H1 (cell line): ENCODE measurements around the gene POU2F1. TPM values are rescaled to one million over a fixed set of nuclear protein-coding genes. Genes with fewer than 3 reads are reported as not detected.
A peak's percentile ranks its signal among the peaks of the same experiment; 100 is the strongest.

Experiments used
- CTCF ChIA-PET: fragments of 300-600 bp; sonication (Branson Sonifier 250); formaldehyde crosslinking; loops from one replicate; lab custom pipeline; 2021; ENCODE audit not compliant: partially characterized antibody; lab: Charles Lee
- POLR2A ChIA-PET: fragments of 300-600 bp; sonication (Branson Sonifier 250); formaldehyde crosslinking; loops from one replicate; lab custom pipeline; 2021; ENCODE audit warnings: inconsistent platforms; ENCODE audit not compliant: partially characterized antibody; lab: Charles Lee
- DNase-seq, 2 experiments: peaks; one replicate each; pipeline versions ENCODE4 v3.0.0 to v3.0.0-alpha.2; 2010 to 2022; ENCODE audit warnings: low spot score in 2 of 2, low read depth in 1 of 2, mixed read lengths in 1 of 2
- FAIRE-seq: peaks from 2 replicates; lab custom pipeline; 2011; peaks lifted over from hg19 to GRCh38; lab: Jason Lieb, UNC
- H2AFZ ChIP-seq: 2 replicates; pipeline ENCODE4 v1.8.1; 2012; ENCODE audit warnings: low read length, inconsistent platforms
- H2AK5ac ChIP-seq: 2 replicates; pipeline ENCODE4 v1.6.1; 2013; ENCODE audit warnings: low read depth, low read length
- H2BK120ac ChIP-seq: replicated peaks from 2 replicates; pipeline ENCODE3; 2013; ENCODE audit warnings: low read depth, low read length, inconsistent platforms
- H2BK12ac ChIP-seq: 2 replicates; pipeline ENCODE4 v1.6.1; 2013; ENCODE audit warnings: low read depth, low read length
- H2BK15ac ChIP-seq: 2 replicates; pipeline ENCODE4 v1.6.1; 2013; ENCODE audit warnings: low read length
- H2BK20ac ChIP-seq: 2 replicates; pipeline ENCODE4 v1.6.1; 2013; ENCODE audit warnings: low read length
- H2BK5ac ChIP-seq: 2 replicates; pipeline ENCODE4 v1.6.1; 2013; ENCODE audit warnings: low read depth, low read length
- H3K14ac ChIP-seq: 2 replicates; pipeline ENCODE4 v1.6.1; 2013; ENCODE audit warnings: inconsistent platforms; ENCODE audit not compliant: insufficient read length
- H3K18ac ChIP-seq: 2 replicates; pipeline ENCODE4 v1.6.1; 2013; ENCODE audit warnings: low read length; ENCODE audit errors: extremely low read depth
- H3K23ac ChIP-seq: 2 replicates; pipeline ENCODE4 v1.6.1; 2013; ENCODE audit warnings: inconsistent platforms; ENCODE audit not compliant: insufficient read length
- H3K23me2 ChIP-seq: 2 replicates; pipeline ENCODE4 v1.6.1; 2013; ENCODE audit warnings: low read depth, low read length
- H3K27ac ChIP-seq: 2 replicates; pipeline ENCODE4 v1.6.1; 2011; ENCODE audit warnings: low read depth, low read length, inconsistent platforms
- H3K27me3 ChIP-seq, 4 experiments: replicated peaks in 1 of 4; 1 replicate in 1 of 4; 2 replicates in 3 of 4; pipeline versions ENCODE4 v1.6.1 to v1.8.1; 2011 to 2013; ENCODE audit warnings: low read length in 3 of 4, mild to moderate bottlenecking in 3 of 4, inconsistent platforms in 2 of 4, mixed read lengths in 2 of 4, moderate library complexity in 1 of 4; ENCODE audit not compliant: control insufficient read depth in 3 of 4, insufficient read depth in 3 of 4; ENCODE audit errors: extremely low read depth in 1 of 4
- H3K36me3 ChIP-seq, 4 experiments: 2 replicates each; pipeline versions ENCODE4 v1.6.1 to v1.8.1; 2011 to 2013; ENCODE audit warnings: mild to moderate bottlenecking in 4 of 4, low read length in 3 of 4, moderate library complexity in 2 of 4, control low read depth in 1 of 4, inconsistent platforms in 1 of 4; ENCODE audit not compliant: insufficient read depth in 4 of 4, control insufficient read depth in 2 of 4
- H3K4ac ChIP-seq: replicated peaks from 2 replicates; pipeline ENCODE3; 2013; ENCODE audit warnings: low read length, low read depth, mixed read lengths, inconsistent platforms; ENCODE audit not compliant: insufficient read length
- H3K4me1 ChIP-seq, 4 experiments: replicated peaks in 1 of 4; 1 replicate in 1 of 4; 2 replicates in 3 of 4; pipeline versions ENCODE4 v1.6.1 to v1.8.1; 2011 to 2013; ENCODE audit warnings: low read length in 3 of 4, inconsistent platforms in 2 of 4, mixed read lengths in 1 of 4; ENCODE audit not compliant: insufficient read depth in 4 of 4, control insufficient read depth in 3 of 4
- H3K4me2 ChIP-seq, 2 experiments: 2 replicates each; pipeline versions ENCODE4 v1.6.1 to v1.8.1; 2011 to 2013; ENCODE audit warnings: low read depth in 2 of 2, low read length in 2 of 2, control low read depth in 1 of 2, inconsistent platforms in 1 of 2, mild to moderate bottlenecking in 1 of 2; ENCODE audit not compliant: insufficient read depth in 1 of 2
- H3K4me3 ChIP-seq, 4 experiments: fragments of 200-600, 300-600 bp in 1 of 4; sonication (generic), shearing (Covaris generic), sonication (Bioruptor Twin) in 1 of 4; 2 replicates each; pipeline versions ENCODE4 v1.5.1 to v1.8.1; 2011 to 2016; ENCODE audit warnings: low read length in 4 of 4, low read depth in 3 of 4, control low read depth in 2 of 4, inconsistent platforms in 2 of 4, mild to moderate bottlenecking in 2 of 4, mixed read lengths in 1 of 4, moderate library complexity in 1 of 4; ENCODE audit not compliant: insufficient read depth in 2 of 4; ENCODE audit errors: extremely low read depth in 1 of 4
- H3K56ac ChIP-seq: replicated peaks from 2 replicates; pipeline ENCODE3; 2013; ENCODE audit warnings: low read depth, mild to moderate bottlenecking, mixed read lengths, low read length, inconsistent platforms; ENCODE audit not compliant: insufficient read length
- H3K79me1 ChIP-seq: 2 replicates; pipeline ENCODE4 v1.6.1; 2013; ENCODE audit warnings: low read depth, low read length, control low read depth
- H3K79me2 ChIP-seq, 2 experiments: 2 replicates each; pipeline versions ENCODE4 v1.6.1 to v1.8.1; 2012 to 2013; ENCODE audit warnings: low read length in 2 of 2, mild to moderate bottlenecking in 2 of 2, inconsistent platforms in 1 of 2; ENCODE audit not compliant: insufficient read depth in 2 of 2, control insufficient read depth in 1 of 2
- H3K9ac ChIP-seq, 4 experiments: replicated peaks in 1 of 4; 1 replicate in 1 of 4; 2 replicates in 3 of 4; pipeline versions ENCODE4 v1.6.1 to v1.8.1; 2011 to 2013; ENCODE audit warnings: low read depth in 3 of 4, low read length in 3 of 4, control low read depth in 2 of 4, mild to moderate bottlenecking in 2 of 4, moderate library complexity in 2 of 4, inconsistent platforms in 1 of 4; ENCODE audit errors: extremely low read depth in 1 of 4
- H3K9me3 ChIP-seq, 2 experiments: 2 replicates each; pipeline versions ENCODE4 v1.6.1 to v1.8.1; 2012 to 2013; ENCODE audit warnings: mild to moderate bottlenecking in 2 of 2, moderate library complexity in 2 of 2, control low read depth in 1 of 2, inconsistent platforms in 1 of 2, low read depth in 1 of 2, low read length in 1 of 2, mixed read lengths in 1 of 2; ENCODE audit not compliant: insufficient read depth in 2 of 2
- H4K20me1 ChIP-seq, 2 experiments: replicated peaks in 1 of 2; 2 replicates each; pipeline versions ENCODE3 to v1.8.1; 2011 to 2013; ENCODE audit warnings: inconsistent platforms in 2 of 2, low read length in 2 of 2, mild to moderate bottlenecking in 1 of 2; ENCODE audit not compliant: insufficient read depth in 2 of 2, control insufficient read depth in 1 of 2
- H4K5ac ChIP-seq: 2 replicates; pipeline ENCODE4 v1.6.1; 2013; ENCODE audit warnings: low read length, low read depth, mixed read lengths, inconsistent platforms; ENCODE audit not compliant: insufficient read length
- H4K8ac ChIP-seq: 2 replicates; pipeline ENCODE4 v1.8.0; 2013; ENCODE audit warnings: mild to moderate bottlenecking, moderate library complexity, low read length, inconsistent platforms; ENCODE audit not compliant: insufficient read depth; ENCODE audit errors: extremely low read depth
- H4K91ac ChIP-seq: replicated peaks from 2 replicates; pipeline ENCODE3; 2013; ENCODE audit warnings: low read length, mixed read lengths, inconsistent platforms; ENCODE audit not compliant: insufficient read length
- ATF3 ChIP-seq: IDR thresholded peaks from 2 replicates; pipeline ENCODE4 v1.6.1; 2011; ENCODE audit warnings: low read depth, mild to moderate bottlenecking, low read length; ENCODE audit not compliant: insufficient read depth
- CBX8 ChIP-seq: fragments of 300-800, 300-1000 bp; sonication (generic); IDR thresholded peaks from 2 replicates; pipeline ENCODE4 v1.7.1; 2016; ENCODE audit warnings: low read depth, low read length, borderline replicate concordance
- EZH2 ChIP-seq: fragments of 200-600 bp; sonication (generic); IDR thresholded peaks from 2 replicates; pipeline ENCODE4 v1.7.1; 2012; ENCODE audit warnings: low read depth, mild to moderate bottlenecking, moderate library complexity, low read length, inconsistent platforms; ENCODE audit not compliant: severe bottlenecking
- POLR2A ChIP-seq, 2 experiments: IDR thresholded peaks; 1 replicate in 1 of 2; 2 replicates in 1 of 2; pipeline ENCODE4 v1.6.1; 2011; ENCODE audit warnings: low read depth in 2 of 2, low read length in 2 of 2, mild to moderate bottlenecking in 2 of 2; ENCODE audit errors: control extremely low read depth in 1 of 2
- RAD21 ChIP-seq, 2 experiments: IDR thresholded peaks in 1 of 2; conservative IDR thresholded peaks in 1 of 2; 2 replicates each; pipeline ENCODE4 v1.6.1; 2011; ENCODE audit warnings: low read depth in 2 of 2, low read length in 2 of 2, improper control_type of control experiment in 1 of 2, inconsistent platforms in 1 of 2, mild to moderate bottlenecking in 1 of 2, moderate library complexity in 1 of 2
- TBP ChIP-seq: IDR thresholded peaks from 2 replicates; pipeline ENCODE4 v1.6.1; 2011; ENCODE audit warnings: low read depth, low read length, improper control_type of control experiment
- TCF12 ChIP-seq: IDR thresholded peaks from 2 replicates; pipeline ENCODE4 v1.6.1; 2011; ENCODE audit warnings: low read depth, mild to moderate bottlenecking, low read length
- WGBS, 2 experiments: shearing (Covaris generic) in 1 of 2; methylation state at CpG; one replicate each; pipeline versions ENCODE4 v1.1.6 to v1.1.7; 2013 to 2015; ENCODE audit warnings: low lambda C conversion rate in 2 of 2, mixed read lengths in 2 of 2, inconsistent platforms in 1 of 2, low coverage in 1 of 2, missing lambda C conversion rate in 1 of 2; ENCODE audit not compliant: insufficient replicate concordance in 2 of 2, insufficient coverage in 1 of 2, insufficient read length in 1 of 2; ENCODE audit errors: extremely low coverage in 1 of 2, missing lambda C conversion rate in 1 of 2; 5-methylcytosine and 5-hydroxymethylcytosine counted together
- polyA plus RNA-seq, 7 experiments: library from polyadenylated mRNA; depleted of rRNA in 3 of 7; stranded (reverse) in 5 of 7; unstranded in 2 of 7; fragments of >200 nt in 5 of 7; fragments of 200-250 nt in 2 of 7; gene quantifications; 1 replicate in 5 of 7; 2 replicates in 1 of 7; 4 replicates in 1 of 7; pipeline versions ENCODE4 v1.2.1 to v1.2.3, GENCODE V29; 2011 to 2013; ENCODE audit warnings: missing spikeins in 2 of 7, mixed read lengths in 2 of 7
- total RNA-seq: library from RNA; stranded (reverse); fragmentation: NEBNext Ultra II Directional; extraction: Animal tissue kit (Norgen Biotek cat#: 25700); gene quantifications from 2 replicates; pipeline ENCODE4 v1.2.1, GENCODE V29; 2021
- TF ChIP-seq, protein P1 (sequence below), 3 experiments: IDR thresholded peaks; 1 replicate in 2 of 3; 2 replicates in 1 of 3; pipeline versions ENCODE4 v1.5.1 to v1.6.1; 2011; ENCODE audit warnings: low read length in 3 of 3, mild to moderate bottlenecking in 3 of 3, inconsistent platforms in 2 of 3, low read depth in 1 of 3, moderate library complexity in 1 of 3; ENCODE audit not compliant: insufficient read depth in 1 of 3; ENCODE audit errors: control extremely low read depth in 1 of 3

Gene POU2F1
- total and polyA plus RNA-seq, 2 of the 8 experiments (the other 6 are each of a cell fraction or from before 2014, with no cell fraction given) = 37.0 to 57.2 TPM

GRCh38 chr1:167431909-167432650 is 211.4 kb downstream of the POU2F1 start:
- H3K14ac ChIP-seq = no peak overlapping the region
- H2BK12ac ChIP-seq = peak overlapping the region; percentile 97; the same call in 1 of the 2 replicates
- H4K20me1 ChIP-seq = no peaks in the 10 kb centered on the region
- H4K8ac ChIP-seq = no peak overlapping the region
- H2BK5ac ChIP-seq = peak overlapping the region; percentile 49; the same call in 1 of the 2 replicates
- no peaks in the 10 kb centered on the region for H3K79me2 ChIP-seq
- H3K56ac ChIP-seq = no peak overlapping the region
- peaks cover 0 to 3% (median 0%) of the 10 kb centered on the region in 4 experiments; a peak in 1 of 7 replicates for H3K27me3 ChIP-seq
- DNase-seq (peak in 1 of 2 experiments; percentile 49), FAIRE-seq (no peak)
- no peak overlapping the region for H4K91ac ChIP-seq
- no peak overlapping the region for H3K4me2 ChIP-seq
- no peaks in the 10 kb centered on the region for H3K79me1 ChIP-seq
- H2BK20ac ChIP-seq = peak overlapping the region; percentile 55; the same call in 1 of the 2 replicates
- peaks cover 15 to 38% (median 23%) of the 10 kb centered on the region in 4 experiments for H3K4me1 ChIP-seq
- no peaks in the 10 kb centered on the region for H3K36me3 ChIP-seq
- no peak overlapping the region; a peak in 1 of 7 replicates for H3K9ac ChIP-seq
- H3K4me3 ChIP-seq = no peak overlapping the region
- no peak overlapping the region for H2BK120ac ChIP-seq
- 83% methylated on average over 8 of the region's 8 CpGs; no CpG with 5 or more reads in 1 of the 2 experiments for WGBS, 2 experiments
- H2BK15ac ChIP-seq = no peak overlapping the region
- no peaks in the 10 kb centered on the region for H3K23me2 ChIP-seq
- H3K9me3 ChIP-seq = no peaks in the 10 kb centered on the region
- peak overlapping the region; percentile 77; the same call in 1 of the 2 replicates for H2AK5ac ChIP-seq
- no peak overlapping the region for H2AFZ ChIP-seq
- no peak overlapping the region for H4K5ac ChIP-seq
- ChIA-PET CTCF (interaction anchor here (0.8 to 5.5 kb wide), 15 partner anchors 10 to 373 kb away, joined by 3 to 64 read pairs (median 3); partner anchors contain the start of gene CREG1), POLR2A (interaction anchor here (0.8 to 2.1 kb wide), 2 partner anchors 22 to 212 kb away, joined by 3 to 8 read pairs; no protein-coding TSS in a partner anchor)
- H3K4ac ChIP-seq = no peak overlapping the region
- peak overlapping the region; percentile 73 for H3K18ac ChIP-seq
- H3K27ac ChIP-seq = no peak overlapping the region
- no peak overlapping the region for H3K23ac ChIP-seq
- TF ChIP-seq TBP (no peak), CBX8 (no peak), POLR2A (IDR thresholded peaks at IDR 0.05; ENCODE audit: control extremely low read depth in 1 of 2, low read depth in 2 of 2, low read length in 2 of 2) (no peak), TCF12 (no peak), RAD21 (IDR thresholded peaks at IDR 0.05 in 1 of 2, conservative IDR thresholded peaks at IDR 0.05 in 1 of 2; ENCODE audit: low read depth in 2 of 2, low read length in 2 of 2) (no peak), EZH2 (no peak), ATF3 (no peak)
- TF ChIP-seq, protein P1, sequence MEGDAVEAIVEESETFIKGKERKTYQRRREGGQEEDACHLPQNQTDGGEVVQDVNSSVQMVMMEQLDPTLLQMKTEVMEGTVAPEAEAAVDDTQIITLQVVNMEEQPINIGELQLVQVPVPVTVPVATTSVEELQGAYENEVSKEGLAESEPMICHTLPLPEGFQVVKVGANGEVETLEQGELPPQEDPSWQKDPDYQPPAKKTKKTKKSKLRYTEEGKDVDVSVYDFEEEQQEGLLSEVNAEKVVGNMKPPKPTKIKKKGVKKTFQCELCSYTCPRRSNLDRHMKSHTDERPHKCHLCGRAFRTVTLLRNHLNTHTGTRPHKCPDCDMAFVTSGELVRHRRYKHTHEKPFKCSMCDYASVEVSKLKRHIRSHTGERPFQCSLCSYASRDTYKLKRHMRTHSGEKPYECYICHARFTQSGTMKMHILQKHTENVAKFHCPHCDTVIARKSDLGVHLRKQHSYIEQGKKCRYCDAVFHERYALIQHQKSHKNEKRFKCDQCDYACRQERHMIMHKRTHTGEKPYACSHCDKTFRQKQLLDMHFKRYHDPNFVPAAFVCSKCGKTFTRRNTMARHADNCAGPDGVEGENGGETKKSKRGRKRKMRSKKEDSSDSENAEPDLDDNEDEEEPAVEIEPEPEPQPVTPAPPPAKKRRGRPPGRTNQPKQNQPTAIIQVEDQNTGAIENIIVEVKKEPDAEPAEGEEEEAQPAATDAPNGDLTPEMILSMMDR (IDR thresholded peaks at IDR 0.05; ENCODE audit: control extremely low read depth in 1 of 3, insufficient read depth in 1 of 3, low read depth in 1 of 3, low read length in 3 of 3) = no peak
